ENCODE data around the gene PTPRN. TPM values are rescaled to one million over a fixed set of nuclear protein-coding genes. Genes with fewer than 3 reads are reported as not detected.

PTPRN gene
- total and polyA plus RNA-seq, 2 of the 4 experiments (the other 2 are of a cell fraction), result 5.2 to 22.0 TPM

DNA sequence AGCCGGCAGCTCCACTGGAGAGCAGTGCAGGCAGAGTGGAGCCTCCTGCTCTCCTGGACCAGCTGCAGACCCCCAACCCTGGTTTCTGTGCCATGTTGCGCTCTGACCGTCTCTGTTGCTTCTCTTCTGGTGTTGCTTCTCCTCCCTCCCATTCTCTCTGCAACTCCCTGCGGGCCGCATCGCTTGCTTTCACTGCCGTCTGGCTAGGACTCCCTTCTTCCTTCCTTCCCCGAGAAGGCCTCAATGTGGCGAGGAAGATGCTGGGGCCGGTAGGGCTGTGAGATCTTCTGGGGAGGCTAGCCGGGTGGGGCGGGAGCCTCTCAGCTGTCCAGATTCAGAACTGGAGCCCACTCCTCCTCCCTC, 23.8 kb downstream of the PTPRN start:
- Histone ChIP-seq H4K20me1 (ENCODE audit: insufficient read depth, low read length) (peaks cover 10% of the 10 kb centered on the region; the same call in 1 of the 2 replicates), H3K9me1 (ENCODE audit: insufficient read depth, low read length) (peaks cover 14% of the 10 kb centered on the region; the same call in 1 of the 2 replicates), H4K91ac (ENCODE audit: insufficient read depth, low read depth, low read length) (no peak overlapping the region), H2BK120ac (ENCODE audit: low read depth, low read length) (no peak overlapping the region), H3K27ac (ENCODE audit: insufficient read depth, low read length) (no peak overlapping the region), H3K14ac (replicated peaks; ENCODE audit: low read depth, low read length) (no peak overlapping the region), H3K56ac (ENCODE audit: extremely low read depth, insufficient read depth, low read length) (no peak overlapping the region), H4K5ac (ENCODE audit: low read depth, low read length) (no peak overlapping the region), H3K9me3 (ENCODE audit: control insufficient read depth, insufficient read depth, low read length) (no peaks in the 10 kb centered on the region), H3K18ac (ENCODE audit: low read depth, low read length) (no peak overlapping the region), H3K9ac (ENCODE audit: low read depth, low read length) (no peak overlapping the region), H3K36me3 (ENCODE audit: control insufficient read depth, insufficient read depth, low read length) (peaks cover 57% of the 10 kb centered on the region), H2BK5ac (ENCODE audit: low read depth, low read length, poor library complexity, severe bottlenecking) (no peak overlapping the region), H3K23ac (ENCODE audit: low read depth, low read length) (no peak overlapping the region), H3K4me1 (ENCODE audit: control insufficient read depth, insufficient read depth, low read length) (peaks cover 14% of the 10 kb centered on the region), H3K4ac (ENCODE audit: low read depth, low read length) (no peak overlapping the region), H4K8ac (ENCODE audit: low read depth in 2 of 2, low read length in 2 of 2) (no peak overlapping the region; a peak in 1 of 4 replicates), H3K4me3 (ENCODE audit: insufficient read depth, low read depth, low read length) (no peak overlapping the region), H3K4me2 (ENCODE audit: low read depth, low read length) (no peak overlapping the region), H3K27me3 (ENCODE audit: control insufficient read depth, insufficient read depth, low read length) (no peaks in the 10 kb centered on the region), H2AFZ (replicated peaks; ENCODE audit: low read length, poor library complexity) (no peak overlapping the region), H3K79me1 (ENCODE audit: low read depth in 1 of 2, low read length in 2 of 2) (peaks cover 10 to 22% of the 10 kb centered on the region in 2 experiments), H2AK9ac (replicated peaks; ENCODE audit: low read depth, low read length, poor library complexity) (peak overlapping the region; percentile 63), H2AK5ac (ENCODE audit: low read depth, low read length) (no peak overlapping the region), H2BK15ac (ENCODE audit: low read depth, low read length) (no peak overlapping the region), H2BK20ac (ENCODE audit: low read depth, low read length) (no peak overlapping the region)
- BruUV-seq (replicated peaks), result no TSS peak
- DNase-seq (no peak), ATAC-seq (ENCODE audit: low read depth) (no peak)
- TF ChIP-seq, protein P1, sequence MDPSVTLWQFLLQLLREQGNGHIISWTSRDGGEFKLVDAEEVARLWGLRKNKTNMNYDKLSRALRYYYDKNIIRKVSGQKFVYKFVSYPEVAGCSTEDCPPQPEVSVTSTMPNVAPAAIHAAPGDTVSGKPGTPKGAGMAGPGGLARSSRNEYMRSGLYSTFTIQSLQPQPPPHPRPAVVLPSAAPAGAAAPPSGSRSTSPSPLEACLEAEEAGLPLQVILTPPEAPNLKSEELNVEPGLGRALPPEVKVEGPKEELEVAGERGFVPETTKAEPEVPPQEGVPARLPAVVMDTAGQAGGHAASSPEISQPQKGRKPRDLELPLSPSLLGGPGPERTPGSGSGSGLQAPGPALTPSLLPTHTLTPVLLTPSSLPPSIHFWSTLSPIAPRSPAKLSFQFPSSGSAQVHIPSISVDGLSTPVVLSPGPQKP (IDR thresholded peaks at IDR 0.05; ENCODE audit: borderline replicate concordance, low read depth, low read length), result no peak
- TF ChIP-seq POLR2A (IDR thresholded peaks at IDR 0.05; ENCODE audit: low read depth, low read length) (no peak), USF2 (IDR thresholded peaks at IDR 0.05; ENCODE audit: low read depth, low read length) (no peak), RCOR1 (IDR thresholded peaks at IDR 0.05; ENCODE audit: insufficient replicate concordance, low read length) (no peak), RFX5 (IDR thresholded peaks at IDR 0.05; ENCODE audit: low read depth, low read length) (no peak), MAZ (IDR thresholded peaks at IDR 0.05; ENCODE audit: borderline replicate concordance, low read depth, low read length) (no peak), RAD21 (IDR thresholded peaks at IDR 0.05; ENCODE audit: low read length) (no peak), BHLHE40 (IDR thresholded peaks at IDR 0.05; ENCODE audit: low read depth, low read length) (no peak), CEBPB (IDR thresholded peaks at IDR 0.05; ENCODE audit: low read depth, low read length) (no peak), MAFK (IDR thresholded peaks at IDR 0.05; ENCODE audit: low read depth, low read length) (no peak), FOS (IDR thresholded peaks at IDR 0.05; ENCODE audit: low read depth, low read length) (no peak), SMC3 (IDR thresholded peaks at IDR 0.05; ENCODE audit: low read depth, low read length) (no peak), CHD1 (IDR thresholded peaks at IDR 0.05; ENCODE audit: low read depth, low read length) (no peak), NFE2L2 (IDR thresholded peaks at IDR 0.05; ENCODE audit: low read depth, low read length) (no peak), MXI1 (IDR thresholded peaks at IDR 0.05; ENCODE audit: borderline replicate concordance, low read depth, low read length) (no peak)
- TF ChIP-seq, protein P2, sequence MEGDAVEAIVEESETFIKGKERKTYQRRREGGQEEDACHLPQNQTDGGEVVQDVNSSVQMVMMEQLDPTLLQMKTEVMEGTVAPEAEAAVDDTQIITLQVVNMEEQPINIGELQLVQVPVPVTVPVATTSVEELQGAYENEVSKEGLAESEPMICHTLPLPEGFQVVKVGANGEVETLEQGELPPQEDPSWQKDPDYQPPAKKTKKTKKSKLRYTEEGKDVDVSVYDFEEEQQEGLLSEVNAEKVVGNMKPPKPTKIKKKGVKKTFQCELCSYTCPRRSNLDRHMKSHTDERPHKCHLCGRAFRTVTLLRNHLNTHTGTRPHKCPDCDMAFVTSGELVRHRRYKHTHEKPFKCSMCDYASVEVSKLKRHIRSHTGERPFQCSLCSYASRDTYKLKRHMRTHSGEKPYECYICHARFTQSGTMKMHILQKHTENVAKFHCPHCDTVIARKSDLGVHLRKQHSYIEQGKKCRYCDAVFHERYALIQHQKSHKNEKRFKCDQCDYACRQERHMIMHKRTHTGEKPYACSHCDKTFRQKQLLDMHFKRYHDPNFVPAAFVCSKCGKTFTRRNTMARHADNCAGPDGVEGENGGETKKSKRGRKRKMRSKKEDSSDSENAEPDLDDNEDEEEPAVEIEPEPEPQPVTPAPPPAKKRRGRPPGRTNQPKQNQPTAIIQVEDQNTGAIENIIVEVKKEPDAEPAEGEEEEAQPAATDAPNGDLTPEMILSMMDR (conservative IDR thresholded peaks at IDR 0.05; ENCODE audit: low read depth, low read length), result no peak
- in situ Hi-C loops (cut with MboI; ENCODE audit: low sequenced_read_pairs) (no loop called here), dilution Hi-C loops (cut with HindIII; ENCODE audit: low sequenced_read_pairs, unreplicated experiment) (no loop called here), intact Hi-C loops (cut with micrococcal nuclease) (no loop called here)
- WGBS, 2 experiments (ENCODE audit: extremely low coverage in 2 of 2, insufficient read length in 1 of 2), result no CpG with 5 or more reads among the region's 12 CpGs
- ChIA-PET CTCF (no interaction called here), POLR2A (ENCODE audit: unreplicated experiment) (no interaction called here)
